ENCODE measurements around the gene RNF144B. TPM values are rescaled to one million over a fixed set of nuclear protein-coding genes. Genes with fewer than 3 reads are reported as not detected.

RNF144B gene
- total RNA-seq, 1 experiment from 2014 or later = 8.2 TPM

- H3K27ac Mint-ChIP-seq = peak overlapping the region; percentile 98
- peaks cover 57% of the 10 kb centered on the region for H3K4me1 Mint-ChIP-seq
- H3K9me3 Mint-ChIP-seq = no peaks in the 10 kb centered on the region
- ChIA-PET POLR2A (interaction anchor here (1.8 kb wide), 1 partner anchor 8 kb away, joined by 4 read pairs; the partner anchor contains the start of gene RNF144B), CTCF (interaction anchor here (0.9 to 1.1 kb wide), 3 partner anchors 8 to 118 kb away, joined by 3 to 4 read pairs (median 3); partner anchors contain the start of gene RNF144B)
- TF ChIP-seq E2F5 (CRISPR knock-in tag; IDR thresholded peaks at IDR 0.05) = no peak
- TF ChIP-seq IRF2 (CRISPR knock-in tag; IDR thresholded peaks at IDR 0.05; ENCODE audit: borderline replicate concordance, low read depth) = no peak
- TF ChIP-seq ZNF232 (CRISPR knock-in tag; IDR thresholded peaks at IDR 0.05) = no peak
- TF ChIP-seq CTCF (IDR thresholded peaks at IDR 0.05) = no peak
- peak; percentile 93 for TF ChIP-seq ZBTB43 (CRISPR knock-in tag; IDR thresholded peaks at IDR 0.05)
- TF ChIP-seq USF1 (CRISPR knock-in tag; IDR thresholded peaks at IDR 0.05) = no peak
- no peak for TF ChIP-seq ERG (CRISPR knock-in tag; IDR thresholded peaks at IDR 0.05)
- TF ChIP-seq TEAD1 (CRISPR knock-in tag; IDR thresholded peaks at IDR 0.05) = no peak; the same call in 1 of the 2 replicates
- no peak for TF ChIP-seq JAZF1 (CRISPR knock-in tag; IDR thresholded peaks at IDR 0.05)
- TF ChIP-seq ZBTB21 (CRISPR knock-in tag; IDR thresholded peaks at IDR 0.05; ENCODE audit: borderline replicate concordance) = 0 out of 2 replicates have a peak, but pooled peaks have one; percentile 42
- TF ChIP-seq FOXJ3 (CRISPR knock-in tag; IDR thresholded peaks at IDR 0.05; ENCODE audit: borderline replicate concordance) = no peak
- TF ChIP-seq MYBL2 (CRISPR knock-in tag; IDR thresholded peaks at IDR 0.05) = no peak
- H3K27me3 Mint-ChIP-seq (ENCODE audit: low read depth) = no peaks in the 10 kb centered on the region
- peak overlapping the region; percentile 50 for H3K4me3 Mint-ChIP-seq
- DNase-seq (ENCODE audit: low spot score) (peak; percentile 13), ATAC-seq (peak; percentile 98)
- no peaks in the 10 kb centered on the region for H3K36me3 Mint-ChIP-seq
Observed at GRCh38 chr6:18395177-18395855, 8.2 kb downstream of the RNF144B start.

- peak overlapping the region; percentile 50; the same call in 1 of the 2 replicates for H3K4me3 Mint-ChIP-seq
- ChIA-PET POLR2A (interaction anchor here (1.8 kb wide), 1 partner anchor 9 kb away, joined by 4 read pairs; the partner anchor contains the start of gene RNF144B), CTCF (interaction anchor here (1.0 to 1.1 kb wide), 2 partner anchors 105 to 117 kb away, joined by 3 read pairs; no protein-coding TSS in a partner anchor)
- H3K9me3 Mint-ChIP-seq = no peaks in the 10 kb centered on the region
- no peaks in the 10 kb centered on the region for H3K36me3 Mint-ChIP-seq
- H3K4me1 Mint-ChIP-seq = peaks cover 57% of the 10 kb centered on the region
- ATAC-seq = no peak
- no peaks in the 10 kb centered on the region for H3K27me3 Mint-ChIP-seq (ENCODE audit: low read depth)
- peak overlapping the region; percentile 98 for H3K27ac Mint-ChIP-seq
- DNase-seq (ENCODE audit: low spot score) = no peak
- TF ChIP-seq ESRRA (CRISPR knock-in tag; IDR thresholded peaks at IDR 0.05; ENCODE audit: borderline replicate concordance) (no peak), NR1H2 (CRISPR knock-in tag; IDR thresholded peaks at IDR 0.05) (no peak), JUN (CRISPR knock-in tag; IDR thresholded peaks at IDR 0.05) (no peak), AFF4 (CRISPR knock-in tag; IDR thresholded peaks at IDR 0.05; ENCODE audit: borderline replicate concordance) (no peak), FOXJ3 (CRISPR knock-in tag; IDR thresholded peaks at IDR 0.05; ENCODE audit: borderline replicate concordance) (no peak), CDX4 (CRISPR knock-in tag; IDR thresholded peaks at IDR 0.05; ENCODE audit: borderline replicate concordance) (no peak), ARID4B (CRISPR knock-in tag; IDR thresholded peaks at IDR 0.05; ENCODE audit: borderline replicate concordance) (no peak)
Observed at GRCh38 chr6:18395856-18396197, 8.7 kb downstream of the RNF144B start.

Data from WTC11 (cell line).